ENCODE measurements around the gene MEA1.
"Not testable (repeated sequence)": the region's sequence is repeated elsewhere in the genome, so short reads cannot be mapped to it uniquely, and the experiment has no call there.

Gene MEA1

GRCh38 chr6:43043310-43043709 lies 29.6 kb upstream of the MEA1 start:
- no peaks in the 10 kb centered on the region for H3K79me2 ChIP-seq (ENCODE audit: low read length)
- no peak for TF ChIP-seq CTCF (IDR thresholded peaks at IDR 0.05; ENCODE audit: low read depth, low read length)
- TF ChIP-seq EZH2phosphoT487 (IDR thresholded peaks at IDR 0.05; ENCODE audit: low read depth), result no peak
- no peaks in the 10 kb centered on the region for H3K4me1 ChIP-seq (ENCODE audit: low read length)
- no peaks in the 10 kb centered on the region for H3K27me3 ChIP-seq (ENCODE audit: low read depth, low read length)
- no peaks in the 10 kb centered on the region for H3K9me3 ChIP-seq (ENCODE audit: insufficient read depth, low read length)
- H3K27ac ChIP-seq (ENCODE audit: low read length), result no peak overlapping the region
- no peak overlapping the region for H3K4me2 ChIP-seq (ENCODE audit: low read length)
- no peak overlapping the region for H3K4me3 ChIP-seq (ENCODE audit: low read length)
- H3K36me3 ChIP-seq (replicated peaks; ENCODE audit: low read depth, low read length), result peaks cover 54% of the 10 kb centered on the region
- H3K9ac ChIP-seq (ENCODE audit: low read length), result no peak overlapping the region
- H2AFZ ChIP-seq (ENCODE audit: low read depth, low read length), result no peak overlapping the region
- H4K20me1 ChIP-seq (ENCODE audit: insufficient read depth, low read length), result no peaks in the 10 kb centered on the region

GRCh38 chr6:43041475-43041874 lies 27.7 kb upstream of the MEA1 start:
- H2AFZ ChIP-seq (ENCODE audit: low read depth, low read length); H3K4me3 ChIP-seq (ENCODE audit: low read length); H3K9me3 ChIP-seq (ENCODE audit: insufficient read depth, low read length); H3K9ac ChIP-seq (ENCODE audit: low read length); H3K27ac ChIP-seq (ENCODE audit: low read length); H3K27me3 ChIP-seq (ENCODE audit: low read depth, low read length); H3K4me2 ChIP-seq (ENCODE audit: low read length); H3K79me2 ChIP-seq (ENCODE audit: low read length); H4K20me1 ChIP-seq (ENCODE audit: insufficient read depth, low read length); H3K4me1 ChIP-seq (ENCODE audit: low read length): not testable (repeated sequence)
- peaks cover 58% of the 10 kb centered on the region for H3K36me3 ChIP-seq (replicated peaks; ENCODE audit: low read depth, low read length)

GRCh38 chr6:43040542-43041257 lies 27.0 kb upstream of the MEA1 start:
- Histone ChIP-seq H2AFZ (ENCODE audit: low read depth, low read length) (no peak overlapping the region), H3K79me2 (ENCODE audit: low read length) (no peaks in the 10 kb centered on the region), H3K9me3 (ENCODE audit: insufficient read depth, low read length) (no peaks in the 10 kb centered on the region), H4K20me1 (ENCODE audit: insufficient read depth, low read length) (no peaks in the 10 kb centered on the region), H3K9ac (ENCODE audit: low read length) (no peak overlapping the region), H3K36me3 (replicated peaks; ENCODE audit: low read depth, low read length) (peaks cover 57% of the 10 kb centered on the region), H3K4me3 (ENCODE audit: low read length) (no peak overlapping the region), H3K4me2 (ENCODE audit: low read length) (no peak overlapping the region), H3K27me3 (ENCODE audit: low read depth, low read length) (no peaks in the 10 kb centered on the region), H3K27ac (ENCODE audit: low read length) (no peak overlapping the region), H3K4me1 (ENCODE audit: low read length) (no peaks in the 10 kb centered on the region)
- TF ChIP-seq CTCF (IDR thresholded peaks at IDR 0.05; ENCODE audit: low read depth, low read length), result no peak
- TF ChIP-seq EZH2phosphoT487 (IDR thresholded peaks at IDR 0.05; ENCODE audit: low read depth), result no peak

- no peak overlapping the region for H2AFZ ChIP-seq (ENCODE audit: low read depth, low read length)
- H3K4me1 ChIP-seq (ENCODE audit: low read length), result no peaks in the 10 kb centered on the region
- no peaks in the 10 kb centered on the region for H4K20me1 ChIP-seq (ENCODE audit: insufficient read depth, low read length)
- H3K27ac ChIP-seq (ENCODE audit: low read length), result no peak overlapping the region
- H3K27me3 ChIP-seq (ENCODE audit: low read depth, low read length), result no peaks in the 10 kb centered on the region
- no peak overlapping the region for H3K4me2 ChIP-seq (ENCODE audit: low read length)
- no peak overlapping the region for H3K9ac ChIP-seq (ENCODE audit: low read length)
- H3K36me3 ChIP-seq (replicated peaks; ENCODE audit: low read depth, low read length), result peaks cover 56% of the 10 kb centered on the region
- no peaks in the 10 kb centered on the region for H3K9me3 ChIP-seq (ENCODE audit: insufficient read depth, low read length)
- H3K4me3 ChIP-seq (ENCODE audit: low read length), result no peak overlapping the region
- no peak for TF ChIP-seq EZH2phosphoT487 (IDR thresholded peaks at IDR 0.05; ENCODE audit: low read depth)
- no peak for TF ChIP-seq CTCF (IDR thresholded peaks at IDR 0.05; ENCODE audit: low read depth, low read length)
- no peaks in the 10 kb centered on the region for H3K79me2 ChIP-seq (ENCODE audit: low read length)
Observed at GRCh38 chr6:43038727-43039126, 25.0 kb upstream of the MEA1 start.
